Cerebellar cortex (tissue), 1 donor: ENCODE measurements around the gene PDXP.

Experiments used
- DNase-seq: peaks from one replicate; pipeline ENCODE4 v3.0.0-alpha.2; 2015; ENCODE audit warnings: low spot score

PDXP gene

GRCh38 chr22:37628830-37629229, 29.7 kb upstream of the PDXP start:
- no peak for DNase-seq

GRCh38 chr22:37629928-37630327, 28.6 kb upstream of the PDXP start:
- DNase-seq = no peak

- DNase-seq = no peak
These were observed 27.6 kb upstream of the PDXP start for GRCh38 chr22:37630839-37631435.

- DNase-seq = no peak
These were observed 26.9 kb upstream of the PDXP start for GRCh38 chr22:37631448-37632173.

- DNase-seq = peak; percentile 76
These were observed 26.1 kb upstream of the PDXP start for GRCh38 chr22:37632174-37633088.

- no peak for DNase-seq
These were observed 25.4 kb upstream of the PDXP start for GRCh38 chr22:37633089-37633624.

- peak; percentile 50 for DNase-seq
These were observed 24.7 kb upstream of the PDXP start for GRCh38 chr22:37633625-37634416.

GRCh38 chr22:37634417-37634924, 24.1 kb upstream of the PDXP start:
- DNase-seq = no peak

GRCh38 chr22:37635157-37635556, 23.4 kb upstream of the PDXP start:
- DNase-seq = no peak

GRCh38 chr22:37636186-37636948, 22.2 kb upstream of the PDXP start:
- no peak for DNase-seq

- DNase-seq = no peak
These were observed 21.6 kb upstream of the PDXP start for GRCh38 chr22:37636949-37637273.

- DNase-seq = peak; percentile 43
These were observed 20.0 kb upstream of the PDXP start for GRCh38 chr22:37638391-37639069.

GRCh38 chr22:37639070-37639760, 19.3 kb upstream of the PDXP start, which contains the start of gene SH3BP1:
Gene SH3BP1, plus strand, starts transcription at chr22:37639669. Its CDS starts 119 bp downstream, at chr22:37639788.
- no peak for DNase-seq

- no peak for DNase-seq
These were observed 18.5 kb upstream of the PDXP start for GRCh38 chr22:37639771-37640590.

GRCh38 chr22:37640591-37641560, 17.6 kb upstream of the PDXP start:
- no peak for DNase-seq

GRCh38 chr22:37641561-37641949, 17.0 kb upstream of the PDXP start:
- DNase-seq = no peak

GRCh38 chr22:37643225-37643847, 15.2 kb upstream of the PDXP start:
- peak; percentile 87 for DNase-seq
